ENCODE results near the gene FBLN2.
"Not testable (repeated sequence)": the region's sequence is repeated elsewhere in the genome, so short reads cannot be mapped to it uniquely, and the experiment has no call there.

Gene FBLN2

GRCh38 chr3:13513913-13514517 is 34.9 kb upstream of the FBLN2 start:
- peak; percentile 48 for DNase-seq (ENCODE audit: low spot score)

DNA sequence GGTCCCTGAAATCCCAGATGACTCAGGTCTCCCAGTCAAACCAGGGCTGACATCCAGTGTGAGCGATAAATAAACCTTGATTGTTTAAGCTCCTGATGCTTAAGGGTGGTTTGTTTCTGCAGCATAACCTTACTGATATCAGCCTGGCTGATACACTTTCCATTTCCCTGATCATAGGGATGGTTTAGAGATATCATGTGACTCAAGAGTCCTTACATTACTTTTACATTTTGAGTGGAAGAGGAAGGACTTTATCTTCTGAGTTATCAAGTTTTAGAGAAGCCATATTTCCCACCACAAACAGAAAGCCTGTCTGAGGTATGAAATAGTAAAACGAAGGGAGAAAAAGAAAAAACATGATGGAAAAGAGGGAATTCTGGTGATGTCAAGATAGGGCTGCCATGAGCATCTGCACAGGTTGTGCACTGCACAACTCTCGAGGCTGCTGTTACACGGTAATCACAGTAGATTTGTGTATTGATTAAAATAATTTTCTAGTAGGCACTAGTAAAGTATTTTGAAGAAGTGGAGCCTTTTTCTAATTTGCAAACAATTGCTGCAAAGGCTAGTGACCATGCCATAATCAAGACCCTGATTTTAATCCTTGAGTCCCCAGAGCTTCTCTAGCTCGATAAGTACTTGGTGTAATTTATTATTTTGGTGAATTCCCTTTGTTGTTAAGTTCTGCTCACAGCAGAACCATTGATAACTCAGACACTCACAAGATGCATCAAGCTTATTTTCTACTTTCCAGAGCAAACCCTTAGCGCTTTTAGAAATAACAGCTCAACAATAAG is 34.1 kb upstream of the FBLN2 start:
- no peak for DNase-seq (ENCODE audit: low spot score)

DNA sequence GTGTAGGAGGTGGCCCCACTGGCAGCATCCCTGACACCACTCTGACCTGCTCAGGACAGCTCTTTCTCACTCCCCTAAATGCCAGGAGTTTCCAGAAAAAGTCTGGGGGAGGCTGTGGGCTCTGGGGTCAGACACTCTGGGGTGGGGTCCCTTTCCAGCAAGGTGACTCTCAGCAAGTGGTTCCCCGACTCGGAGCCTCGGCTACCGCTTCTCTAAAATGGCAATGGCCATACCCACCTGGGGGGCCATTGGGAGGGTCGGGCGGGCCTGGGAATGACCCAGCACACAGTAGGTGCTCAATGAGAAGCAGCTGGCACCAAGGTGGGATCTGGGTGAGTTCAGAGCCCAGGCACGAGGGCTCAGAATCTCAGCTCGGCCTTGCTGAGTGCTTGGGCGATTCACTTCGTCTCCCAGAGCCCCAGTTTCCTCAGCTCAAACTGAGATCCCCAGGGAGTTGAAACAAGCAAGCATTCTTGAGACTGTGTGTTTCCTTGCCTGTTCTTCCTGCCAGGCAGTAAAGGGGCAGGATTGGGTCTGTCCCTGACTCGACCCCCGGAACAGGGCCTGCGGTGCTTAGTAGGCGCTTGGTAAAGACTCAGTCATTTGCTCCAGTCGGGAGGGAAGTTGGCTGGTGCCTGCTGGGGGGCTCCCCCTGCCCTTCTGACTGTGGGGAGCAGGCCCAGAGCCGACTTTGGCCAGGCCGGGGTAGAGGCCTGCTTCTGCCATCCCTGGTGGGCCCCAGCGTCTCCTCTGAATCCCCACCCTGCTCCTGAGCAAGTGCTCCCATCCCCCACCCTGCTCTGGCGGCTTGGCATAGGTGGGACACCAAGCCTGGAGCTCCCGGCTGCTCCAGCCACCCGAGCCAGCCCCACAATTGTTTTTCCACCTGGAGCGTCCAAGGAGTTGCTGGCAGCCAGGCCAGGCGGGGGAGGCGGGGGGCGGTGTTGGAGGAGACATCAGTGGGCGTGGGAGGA is 32.9 kb upstream of the FBLN2 start:
- DNase-seq (ENCODE audit: low spot score) = no peak

DNA sequence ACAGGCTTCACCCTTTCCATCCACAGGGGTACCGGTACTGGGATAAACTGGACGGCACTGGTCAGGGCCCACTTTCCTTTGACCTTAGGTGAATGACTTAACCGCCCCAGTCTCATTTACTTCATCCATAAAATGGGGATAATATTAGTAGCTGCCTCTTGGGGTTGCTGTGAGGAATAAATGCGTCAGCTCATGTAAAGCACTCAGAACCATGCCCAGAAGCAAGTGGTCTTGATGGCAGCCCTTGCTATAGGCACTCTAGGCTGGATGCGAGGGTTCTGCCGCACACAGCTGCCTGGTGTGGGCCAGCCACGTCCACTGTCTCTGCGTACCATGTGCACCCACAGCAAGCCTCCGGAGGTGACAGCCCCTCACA is 32.2 kb upstream of the FBLN2 start:
- no peak for DNase-seq (ENCODE audit: low spot score)

GRCh38 chr3:13517253-13517977 is 31.5 kb upstream of the FBLN2 start:
- DNase-seq (ENCODE audit: low spot score) = no peak

DNA sequence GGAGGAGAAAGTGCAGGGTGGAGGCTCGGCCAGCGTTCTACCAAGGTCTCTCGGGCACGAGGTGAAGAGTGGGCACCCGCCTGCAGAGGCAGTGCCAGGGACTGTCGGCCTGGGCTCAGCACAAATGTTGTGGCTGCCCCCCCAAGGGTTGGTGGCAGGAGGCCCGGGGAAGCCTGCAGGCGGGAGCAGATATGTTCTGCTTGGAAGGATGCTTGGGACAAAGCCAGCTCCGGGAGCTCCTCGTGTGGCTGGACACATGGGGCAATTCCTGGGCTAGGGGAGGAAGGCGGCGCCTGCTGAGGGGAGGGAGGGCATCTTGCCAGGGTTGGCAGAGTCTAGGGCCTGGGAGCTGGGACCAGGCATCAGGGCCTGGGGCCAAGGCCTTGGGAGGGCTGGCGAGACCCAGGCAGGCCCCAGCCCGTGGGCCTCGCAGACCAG is 30.4 kb upstream of the FBLN2 start:
- peak; percentile 62 for DNase-seq (ENCODE audit: low spot score)

GRCh38 chr3:13519006-13519791 is 29.7 kb upstream of the FBLN2 start:
- no peak for DNase-seq (ENCODE audit: low spot score)

DNA sequence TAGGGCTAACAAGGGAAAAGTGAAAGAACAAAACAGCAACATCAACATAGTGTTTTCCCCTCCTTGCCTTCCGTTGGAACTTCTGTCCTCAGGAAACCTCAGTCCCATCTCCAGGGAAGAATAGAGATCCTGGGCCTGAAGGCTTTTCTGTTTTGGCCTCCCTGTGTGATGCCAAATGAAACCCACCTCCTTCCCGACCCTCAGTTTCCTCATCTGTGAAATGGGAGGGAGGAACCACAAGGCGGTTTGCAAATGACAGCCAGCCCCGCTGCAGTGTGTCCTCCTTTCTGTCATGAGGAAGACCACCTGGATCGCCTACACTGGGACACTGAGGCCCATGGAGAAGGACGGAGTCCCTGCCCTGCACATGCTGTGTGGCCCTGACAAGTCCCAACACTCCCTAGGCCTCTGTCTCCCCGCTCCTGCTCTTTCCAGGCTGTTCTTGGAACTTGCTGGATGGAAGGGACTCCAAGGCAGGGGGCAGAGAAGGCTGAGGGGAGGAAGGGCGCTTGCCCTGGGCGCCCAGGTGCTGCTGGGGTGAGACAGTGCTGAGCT is 28.5 kb upstream of the FBLN2 start:
- no peak for DNase-seq (ENCODE audit: low spot score)

DNA sequence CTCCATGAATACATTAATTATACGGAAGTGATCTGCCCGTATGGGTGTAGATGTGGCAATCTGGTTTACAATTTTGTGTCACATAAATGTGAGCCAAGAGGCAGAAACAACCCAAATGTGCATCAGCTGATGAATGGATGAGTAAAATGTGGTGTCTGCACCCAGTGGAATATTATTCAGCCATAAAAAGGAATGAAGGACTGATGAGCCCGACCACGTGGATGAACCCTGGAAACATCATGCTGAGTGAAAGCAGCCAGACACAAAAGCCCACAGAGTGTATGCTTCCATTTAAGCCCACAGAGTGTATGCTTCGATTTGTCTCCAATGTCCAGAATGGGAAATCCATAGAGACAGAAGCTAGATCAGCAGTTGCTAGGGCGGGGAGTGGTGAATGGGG is 27.6 kb upstream of the FBLN2 start:
- DNase-seq (ENCODE audit: low spot score) = no peak

GRCh38 chr3:13521749-13522148 is 27.2 kb upstream of the FBLN2 start:
- DNase-seq (ENCODE audit: low spot score) = not testable (repeated sequence)

GRCh38 chr3:13522236-13522635 is 26.7 kb upstream of the FBLN2 start:
- DNase-seq (ENCODE audit: low spot score) = no peak

- peak; percentile 46 for DNase-seq (ENCODE audit: low spot score)
Observed at GRCh38 chr3:13524979-13525669, 23.8 kb upstream of the FBLN2 start.

DNA sequence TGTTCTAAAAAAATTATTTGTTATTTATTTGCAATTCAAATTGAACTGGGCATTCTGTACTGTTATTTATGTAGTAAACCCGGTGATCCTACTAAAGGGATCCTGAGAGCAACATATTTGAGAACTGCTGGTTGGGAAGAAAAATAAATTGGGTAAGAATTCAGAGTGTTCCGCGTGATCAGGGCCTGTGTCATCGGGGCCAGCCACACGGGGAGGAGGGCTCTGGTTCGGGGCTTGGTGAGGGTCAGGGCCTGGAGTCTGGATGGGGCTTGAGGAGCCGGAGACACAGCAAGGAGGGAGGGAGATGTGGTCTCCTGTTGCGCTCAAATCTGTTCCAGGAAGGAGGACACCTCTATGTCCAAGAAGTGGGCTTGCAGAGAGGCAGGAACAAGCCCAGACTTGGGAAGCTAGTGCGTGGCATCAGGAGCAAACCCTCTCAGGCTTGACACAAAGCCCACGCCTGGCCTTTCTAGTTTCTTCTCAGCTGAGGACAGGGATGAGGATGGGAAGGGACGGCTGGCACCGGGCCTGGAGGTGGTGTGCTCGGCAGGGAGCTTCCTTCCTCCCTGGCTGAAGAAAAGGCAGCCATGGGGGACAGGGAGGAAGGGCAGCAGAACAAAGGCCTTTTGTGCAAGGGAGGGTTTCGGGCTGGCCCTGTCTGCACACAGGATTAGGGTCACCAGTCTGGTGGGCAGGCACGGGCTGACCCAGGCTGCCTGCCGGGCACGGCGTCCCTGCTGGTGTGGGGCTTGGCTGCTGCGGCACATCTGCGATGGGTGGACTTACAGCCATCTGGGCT is 22.9 kb upstream of the FBLN2 start:
- peak; percentile 71 for DNase-seq (ENCODE audit: low spot score)

DNA sequence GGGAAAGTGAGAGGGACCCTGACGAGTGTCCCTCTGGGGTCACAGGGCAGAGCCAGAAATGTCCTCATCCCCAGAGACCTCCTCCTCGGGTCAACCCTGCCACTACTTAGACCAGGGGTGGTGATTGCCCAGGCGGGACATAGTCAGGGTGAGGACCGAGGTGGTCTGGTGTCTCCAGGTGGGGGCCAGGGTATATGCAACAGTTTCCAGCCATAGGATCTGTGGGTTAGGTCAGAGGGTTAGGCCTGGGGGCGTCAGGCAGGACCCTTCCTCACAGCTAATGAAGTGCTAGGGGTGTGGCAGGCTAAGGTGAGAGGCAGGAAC is 22.3 kb upstream of the FBLN2 start:
- DNase-seq (ENCODE audit: low spot score) = no peak

- no peak for DNase-seq (ENCODE audit: low spot score)
Observed at GRCh38 chr3:13528217-13528867, 20.6 kb upstream of the FBLN2 start.

DNA sequence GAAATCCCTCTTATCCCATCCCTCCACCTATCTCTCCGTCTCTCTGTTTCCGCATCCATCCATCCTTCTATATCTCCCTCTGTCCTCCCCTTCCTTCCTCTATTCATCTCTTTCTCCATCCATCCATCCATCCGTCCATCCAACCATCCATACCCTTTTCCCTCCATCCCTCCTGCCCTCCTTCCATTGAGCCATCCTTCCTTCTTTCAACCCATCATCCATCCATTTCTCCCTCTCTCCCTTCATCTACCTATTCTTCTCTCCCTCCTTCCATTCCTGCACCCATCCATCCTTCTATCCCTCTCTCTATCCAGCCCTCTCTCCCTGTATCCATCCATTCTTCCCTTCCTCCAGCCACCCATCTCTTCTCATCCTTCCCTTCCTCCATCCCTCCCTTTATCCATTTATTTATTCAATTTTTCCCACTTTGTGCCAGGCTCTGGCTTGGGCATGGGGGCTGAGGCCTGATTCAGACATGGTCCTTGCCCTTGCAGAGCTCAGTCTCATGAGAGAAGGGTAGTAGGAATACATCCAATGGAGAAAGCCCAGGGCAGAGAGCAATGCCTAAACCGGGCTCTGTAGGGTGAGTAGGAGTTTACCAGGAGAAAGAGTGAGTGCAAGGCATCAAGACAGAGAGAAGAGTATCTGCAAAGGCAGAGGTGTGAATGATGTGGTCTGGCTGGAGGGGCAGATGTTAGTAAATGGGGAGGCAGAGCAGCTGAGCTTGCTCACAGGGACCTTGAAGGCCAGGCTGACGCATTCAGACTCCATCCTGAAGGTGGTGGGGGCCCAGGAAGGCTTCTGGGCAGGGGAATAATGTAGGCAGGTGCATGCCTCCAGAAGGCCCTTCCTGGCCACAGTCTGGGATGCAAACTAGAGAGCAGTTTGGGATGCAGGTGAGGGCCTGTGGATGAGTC is 19.5 kb upstream of the FBLN2 start:
- DNase-seq (ENCODE audit: low spot score) = no peak

- DNase-seq (ENCODE audit: low spot score) = no peak
Observed at GRCh38 chr3:13530241-13531009, 18.5 kb upstream of the FBLN2 start.
